K562 (cell line): Measurements from ENCODE around the gene KCNQ5. TPM values are rescaled to one million over a fixed set of nuclear protein-coding genes. Genes with fewer than 3 reads are reported as not detected.

Source experiments
- ATAC-seq: fragments of 200-7000 bp; cut with Tn5 transposase; 3 replicates; pipeline ENCODE4 v1.9.1; 2020; ENCODE audit warnings: moderate library complexity
- BruUV-seq: library from RNA; stranded (reverse); fragments of 400-500 nt; replicated peaks from 2 replicates; lab custom pipeline; 2021; lab: Mats Ljungman, UMichigan
- CTCF ChIA-PET: fragments of 300-600 bp; formaldehyde crosslinking; extraction: SDS; loops from one replicate; lab custom pipeline; 2021; ENCODE audit warnings: low intra/inter-chr PET ratio; lab: Yijun Ruan, JAX
- POLR2A ChIA-PET: fragments of 300-600, 350-650 bp; sonication (Branson Sonifier 250); formaldehyde crosslinking; extraction: SDS; loops from one replicate; lab custom pipeline; 2021; ENCODE audit warnings: antibody characterized with exemption, inconsistent platforms; lab: Yijun Ruan, JAX
- DNase-seq, 4 experiments: peaks; one replicate each; pipeline versions ENCODE4 v3.0.0 to v3.0.0-alpha.2; 2011 to 2018; ENCODE audit warnings: low spot score in 3 of 4, mixed read lengths in 3 of 4; ENCODE audit errors: extremely low read depth in 1 of 4
- FAIRE-seq: peaks from 2 replicates; lab custom pipeline; 2011; peaks lifted over from hg19 to GRCh38; lab: Jason Lieb, UNC
- H2AFZ ChIP-seq: 2 replicates; pipeline ENCODE4 v1.6.0; 2011; ENCODE audit warnings: low read depth, low read length, control low read depth, inconsistent platforms
- H3K27ac ChIP-seq: fragments of 200-600 bp; 3 replicates; pipeline ENCODE4 v1.8.0; 2011; ENCODE audit warnings: low read depth, mild to moderate bottlenecking, control low read depth, inconsistent platforms, low read length, moderate library complexity, mixed read lengths; ENCODE audit errors: extremely low read depth
- H3K27me3 ChIP-seq, 2 experiments: fragments of 300-600 bp in 1 of 2; 2 replicates in 1 of 2; 3 replicates in 1 of 2; pipeline versions ENCODE4 v1.6.0 to v1.8.0; 2011; ENCODE audit warnings: inconsistent platforms in 2 of 2, low read length in 2 of 2, mild to moderate bottlenecking in 1 of 2, mixed read lengths in 1 of 2, moderate library complexity in 1 of 2; ENCODE audit not compliant: control insufficient read depth in 2 of 2, insufficient read depth in 2 of 2
- H3K36me3 ChIP-seq: fragments of 300-600 bp; 3 replicates; pipeline ENCODE4 v1.8.0; 2011; ENCODE audit warnings: mild to moderate bottlenecking, low read length, inconsistent platforms; ENCODE audit not compliant: control insufficient read depth, insufficient read depth
- H3K4me1 ChIP-seq, 2 experiments: fragments of 200-600 bp in 1 of 2; replicated peaks in 1 of 2; 2 replicates in 1 of 2; 3 replicates in 1 of 2; pipeline versions ENCODE4 v1.5.1 to v1.8.0; 2011; ENCODE audit warnings: inconsistent platforms in 2 of 2, low read length in 2 of 2, mild to moderate bottlenecking in 1 of 2, mixed read lengths in 1 of 2, moderate library complexity in 1 of 2; ENCODE audit not compliant: control insufficient read depth in 2 of 2, insufficient read depth in 2 of 2
- H3K4me2 ChIP-seq: 2 replicates; pipeline ENCODE4 v1.6.1; 2011; ENCODE audit warnings: low read length, control low read depth, inconsistent platforms, mixed read lengths; ENCODE audit not compliant: insufficient read depth
- H3K4me3 ChIP-seq: fragments of 200-600 bp; sonication (generic), shearing (Covaris generic); 2 replicates; pipeline ENCODE4 v1.5.1; 2016; ENCODE audit warnings: control low read depth, inconsistent platforms
- H3K79me2 ChIP-seq: fragments of 200-600 bp; 3 replicates; pipeline ENCODE4 v1.8.0; 2011; ENCODE audit warnings: low read length, inconsistent platforms; ENCODE audit not compliant: control insufficient read depth, insufficient read depth
- H3K9ac ChIP-seq, 2 experiments: 2 replicates each; pipeline versions ENCODE4 v1.6.0 to v1.6.1; 2011; ENCODE audit warnings: low read depth in 2 of 2, low read length in 2 of 2, control low read depth in 1 of 2, inconsistent platforms in 1 of 2, mild to moderate bottlenecking in 1 of 2, mixed read lengths in 1 of 2; ENCODE audit not compliant: insufficient read depth in 1 of 2
- H3K9me1 ChIP-seq: one replicate; pipeline ENCODE4 v1.6.0; 2011; ENCODE audit warnings: inconsistent platforms, mild to moderate bottlenecking, low read length, moderate library complexity; ENCODE audit not compliant: control insufficient read depth, insufficient read depth
- H3K9me3 ChIP-seq: replicated peaks from 2 replicates; pipeline ENCODE4 v1.5.1; 2011; ENCODE audit warnings: low read depth, low read length, inconsistent platforms; ENCODE audit not compliant: control insufficient read depth, insufficient read depth
- H4K20me1 ChIP-seq: replicated peaks from 2 replicates; pipeline ENCODE4 v1.6.1; 2011; ENCODE audit warnings: low read length, inconsistent platforms, mixed read lengths; ENCODE audit not compliant: control insufficient read depth, insufficient read depth
- CREB1 ChIP-seq, 2 experiments: sonication (generic) in 1 of 2; formaldehyde crosslinking in 1 of 2; IDR thresholded peaks; 2 replicates each; pipeline versions ENCODE4 v1.6.1 to v1.8.0; 2012 to 2022; ENCODE audit warnings: inconsistent platforms in 1 of 2, mild to moderate bottlenecking in 1 of 2, missing genetic modification reagents in 1 of 2, moderate library complexity in 1 of 2
- ILK ChIP-seq: fragments of 450-650 bp; IDR thresholded peaks from 2 replicates; pipeline ENCODE4 v1.6.1; 2016; ENCODE audit warnings: missing genetic modification characterization, low read depth, mild to moderate bottlenecking, missing compliant biosample characterization, moderate library complexity, borderline replicate concordance
- KAT7 ChIP-seq: sonication (generic); formaldehyde crosslinking; IDR thresholded peaks from 2 replicates; pipeline ENCODE4 v1.8.0; 2022; ENCODE audit warnings: missing genetic modification reagents, mild to moderate bottlenecking, borderline replicate concordance
- POLR3A ChIP-seq: IDR thresholded peaks from 2 replicates; pipeline ENCODE4 v1.6.1; 2011; ENCODE audit warnings: borderline replicate concordance, mild to moderate bottlenecking, moderate library complexity; ENCODE audit not compliant: insufficient read length, insufficient read depth; ENCODE audit errors: extremely low read depth
- WGBS: fragments of 100-300 bp; shearing (Covaris generic); methylation state at CpG from one replicate; pipeline ENCODE4 v1.1.6; 2016; ENCODE audit warnings: low coverage, mixed read lengths; ENCODE audit not compliant: insufficient coverage; ENCODE audit errors: missing lambda C conversion rate; 5-methylcytosine and 5-hydroxymethylcytosine counted together
- in situ Hi-C: fragments of 300-500 bp; cut with MboI; formaldehyde crosslinking; loops from 4 replicates; pipeline ENCODE4 v1.15.0; 2018; ENCODE audit warnings: inconsistent platforms, mixed read lengths
- intact Hi-C: fragments of 100-400 bp; cut with micrococcal nuclease; formaldehyde crosslinking; loops from 2 replicates; pipeline ENCODE4 v1.14.2; 2022
- polyA plus RNA-seq, 8 experiments: library from polyadenylated mRNA; depleted of rRNA in 4 of 8; stranded (reverse) in 5 of 8; unstranded in 3 of 8; fragments of >200 nt; fragmentation: Nextera tagmentation in 2 of 8; fragmentation: Illumina TruSeq in 1 of 8; extraction: Ambion mirVana in 2 of 8; extraction: Trizol in 1 of 8; gene quantifications; 2 replicates each; pipeline versions ENCODE4 v1.2.1 to v1.2.3, GENCODE V29; 2011 to 2014; ENCODE audit warnings: inconsistent platforms in 1 of 8, missing spikeins in 1 of 8
- total RNA-seq, 7 experiments: library from RNA; depleted of rRNA in 6 of 7; stranded (reverse); fragments of >200 nt in 6 of 7; fragmentation: Illumina TruSeq in 2 of 7; extraction: Trizol in 2 of 7; gene quantifications; 2 replicates each; pipeline versions ENCODE4 v1.2.1 to v1.2.3, GENCODE V29; 2011 to 2021; ENCODE audit warnings: low replicate concordance in 1 of 7
- TF ChIP-seq, protein P1 (sequence below), 3 experiments: fragments of 200-800 bp in 1 of 3; fragments of 250-450 bp in 1 of 3; fragments of 450-650 bp in 1 of 3; sonication (Bioruptor Pico) in 1 of 3; sonication (Bioruptor generic) in 1 of 3; formaldehyde crosslinking in 1 of 3; IDR thresholded peaks; 2 replicates each; pipeline versions ENCODE4 v1.6.1 to v1.8.0; 2016 to 2022; ENCODE audit warnings: mild to moderate bottlenecking in 2 of 3, missing genetic modification characterization in 2 of 3, missing compliant biosample characterization in 1 of 3, moderate library complexity in 1 of 3
- TF ChIP-seq, protein P2 (sequence below): fragments of 450-650 bp; IDR thresholded peaks from 2 replicates; pipeline ENCODE4 v1.6.1; 2016; ENCODE audit warnings: mild to moderate bottlenecking, moderate library complexity

KCNQ5 gene
- total and polyA plus RNA-seq, 9 of the 15 experiments (the other 6 are each of a cell fraction or from before 2014, with no cell fraction given) = 0.31 to 5.9 (median 2.6) TPM

DNA sequence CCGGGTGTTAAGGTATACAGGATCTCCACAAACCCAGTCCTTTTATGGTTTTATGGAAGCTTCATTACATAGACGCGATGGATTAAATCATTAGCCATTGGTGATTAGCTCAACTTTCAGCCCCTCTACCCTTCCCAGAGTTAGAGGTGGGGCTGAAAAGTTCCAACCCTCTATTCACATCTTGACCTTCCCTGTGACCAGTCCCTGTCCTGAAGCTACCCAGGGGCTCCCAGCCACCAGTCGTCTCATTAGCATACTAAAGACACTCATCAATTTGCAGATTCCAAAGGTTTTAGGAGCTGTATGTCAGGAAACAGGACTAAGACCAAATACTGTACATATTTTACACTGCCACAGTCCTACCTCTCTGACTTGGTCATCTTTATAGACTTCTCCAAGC is 582.4 kb downstream of the KCNQ5 start:
- CTCF ChIA-PET = no interaction called here
- Histone ChIP-seq H3K79me2 (no peaks in the 10 kb centered on the region), H4K20me1 (no peaks in the 10 kb centered on the region), H3K4me1 (peaks cover 0 to 4% of the 10 kb centered on the region in 2 experiments; a peak in 1 of 5 replicates), H3K27me3 (peaks cover 7 to 11% of the 10 kb centered on the region in 2 experiments; a peak in 2 of 5 replicates), H3K4me3 (no peak overlapping the region), H2AFZ (no peak overlapping the region), H3K9me3 (no peaks in the 10 kb centered on the region), H3K27ac (no peak overlapping the region), H3K36me3 (no peaks in the 10 kb centered on the region), H3K4me2 (no peak overlapping the region), H3K9ac (no peak overlapping the region), H3K9me1 (no peaks in the 10 kb centered on the region)
- no TSS peak for BruUV-seq
- ATAC-seq (no peak), DNase-seq (no peak), FAIRE-seq (no peak)
- in situ Hi-C loops (no loop called here), intact Hi-C loops (no loop called here)
- WGBS = 13% methylated on average over 4 of the region's 4 CpGs
- POLR2A ChIA-PET = no interaction called here
- TF ChIP-seq CREB1 (IDR thresholded peaks at IDR 0.05) (no peak), CREB1 (CRISPR knock-in tag; IDR thresholded peaks at IDR 0.05) (no peak), ILK (tag) (no peak), KAT7 (CRISPR knock-in tag) (no peak), POLR3A (no peak)
- TF ChIP-seq, protein P1, sequence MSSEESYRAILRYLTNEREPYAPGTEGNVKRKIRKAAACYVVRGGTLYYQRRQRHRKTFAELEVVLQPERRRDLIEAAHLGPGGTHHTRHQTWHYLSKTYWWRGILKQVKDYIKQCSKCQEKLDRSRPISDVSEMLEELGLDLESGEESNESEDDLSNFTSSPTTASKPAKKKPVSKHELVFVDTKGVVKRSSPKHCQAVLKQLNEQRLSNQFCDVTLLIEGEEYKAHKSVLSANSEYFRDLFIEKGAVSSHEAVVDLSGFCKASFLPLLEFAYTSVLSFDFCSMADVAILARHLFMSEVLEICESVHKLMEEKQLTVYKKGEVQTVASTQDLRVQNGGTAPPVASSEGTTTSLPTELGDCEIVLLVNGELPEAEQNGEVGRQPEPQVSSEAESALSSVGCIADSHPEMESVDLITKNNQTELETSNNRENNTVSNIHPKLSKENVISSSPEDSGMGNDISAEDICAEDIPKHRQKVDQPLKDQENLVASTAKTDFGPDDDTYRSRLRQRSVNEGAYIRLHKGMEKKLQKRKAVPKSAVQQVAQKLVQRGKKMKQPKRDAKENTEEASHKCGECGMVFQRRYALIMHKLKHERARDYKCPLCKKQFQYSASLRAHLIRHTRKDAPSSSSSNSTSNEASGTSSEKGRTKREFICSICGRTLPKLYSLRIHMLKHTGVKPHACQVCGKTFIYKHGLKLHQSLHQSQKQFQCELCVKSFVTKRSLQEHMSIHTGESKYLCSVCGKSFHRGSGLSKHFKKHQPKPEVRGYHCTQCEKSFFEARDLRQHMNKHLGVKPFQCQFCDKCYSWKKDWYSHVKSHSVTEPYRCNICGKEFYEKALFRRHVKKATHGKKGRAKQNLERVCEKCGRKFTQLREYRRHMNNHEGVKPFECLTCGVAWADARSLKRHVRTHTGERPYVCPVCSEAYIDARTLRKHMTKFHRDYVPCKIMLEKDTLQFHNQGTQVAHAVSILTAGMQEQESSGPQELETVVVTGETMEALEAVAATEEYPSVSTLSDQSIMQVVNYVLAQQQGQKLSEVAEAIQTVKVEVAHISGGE (CRISPR knock-in tag; IDR thresholded peaks at IDR 0.05) = no peak
- TF ChIP-seq, protein P2, sequence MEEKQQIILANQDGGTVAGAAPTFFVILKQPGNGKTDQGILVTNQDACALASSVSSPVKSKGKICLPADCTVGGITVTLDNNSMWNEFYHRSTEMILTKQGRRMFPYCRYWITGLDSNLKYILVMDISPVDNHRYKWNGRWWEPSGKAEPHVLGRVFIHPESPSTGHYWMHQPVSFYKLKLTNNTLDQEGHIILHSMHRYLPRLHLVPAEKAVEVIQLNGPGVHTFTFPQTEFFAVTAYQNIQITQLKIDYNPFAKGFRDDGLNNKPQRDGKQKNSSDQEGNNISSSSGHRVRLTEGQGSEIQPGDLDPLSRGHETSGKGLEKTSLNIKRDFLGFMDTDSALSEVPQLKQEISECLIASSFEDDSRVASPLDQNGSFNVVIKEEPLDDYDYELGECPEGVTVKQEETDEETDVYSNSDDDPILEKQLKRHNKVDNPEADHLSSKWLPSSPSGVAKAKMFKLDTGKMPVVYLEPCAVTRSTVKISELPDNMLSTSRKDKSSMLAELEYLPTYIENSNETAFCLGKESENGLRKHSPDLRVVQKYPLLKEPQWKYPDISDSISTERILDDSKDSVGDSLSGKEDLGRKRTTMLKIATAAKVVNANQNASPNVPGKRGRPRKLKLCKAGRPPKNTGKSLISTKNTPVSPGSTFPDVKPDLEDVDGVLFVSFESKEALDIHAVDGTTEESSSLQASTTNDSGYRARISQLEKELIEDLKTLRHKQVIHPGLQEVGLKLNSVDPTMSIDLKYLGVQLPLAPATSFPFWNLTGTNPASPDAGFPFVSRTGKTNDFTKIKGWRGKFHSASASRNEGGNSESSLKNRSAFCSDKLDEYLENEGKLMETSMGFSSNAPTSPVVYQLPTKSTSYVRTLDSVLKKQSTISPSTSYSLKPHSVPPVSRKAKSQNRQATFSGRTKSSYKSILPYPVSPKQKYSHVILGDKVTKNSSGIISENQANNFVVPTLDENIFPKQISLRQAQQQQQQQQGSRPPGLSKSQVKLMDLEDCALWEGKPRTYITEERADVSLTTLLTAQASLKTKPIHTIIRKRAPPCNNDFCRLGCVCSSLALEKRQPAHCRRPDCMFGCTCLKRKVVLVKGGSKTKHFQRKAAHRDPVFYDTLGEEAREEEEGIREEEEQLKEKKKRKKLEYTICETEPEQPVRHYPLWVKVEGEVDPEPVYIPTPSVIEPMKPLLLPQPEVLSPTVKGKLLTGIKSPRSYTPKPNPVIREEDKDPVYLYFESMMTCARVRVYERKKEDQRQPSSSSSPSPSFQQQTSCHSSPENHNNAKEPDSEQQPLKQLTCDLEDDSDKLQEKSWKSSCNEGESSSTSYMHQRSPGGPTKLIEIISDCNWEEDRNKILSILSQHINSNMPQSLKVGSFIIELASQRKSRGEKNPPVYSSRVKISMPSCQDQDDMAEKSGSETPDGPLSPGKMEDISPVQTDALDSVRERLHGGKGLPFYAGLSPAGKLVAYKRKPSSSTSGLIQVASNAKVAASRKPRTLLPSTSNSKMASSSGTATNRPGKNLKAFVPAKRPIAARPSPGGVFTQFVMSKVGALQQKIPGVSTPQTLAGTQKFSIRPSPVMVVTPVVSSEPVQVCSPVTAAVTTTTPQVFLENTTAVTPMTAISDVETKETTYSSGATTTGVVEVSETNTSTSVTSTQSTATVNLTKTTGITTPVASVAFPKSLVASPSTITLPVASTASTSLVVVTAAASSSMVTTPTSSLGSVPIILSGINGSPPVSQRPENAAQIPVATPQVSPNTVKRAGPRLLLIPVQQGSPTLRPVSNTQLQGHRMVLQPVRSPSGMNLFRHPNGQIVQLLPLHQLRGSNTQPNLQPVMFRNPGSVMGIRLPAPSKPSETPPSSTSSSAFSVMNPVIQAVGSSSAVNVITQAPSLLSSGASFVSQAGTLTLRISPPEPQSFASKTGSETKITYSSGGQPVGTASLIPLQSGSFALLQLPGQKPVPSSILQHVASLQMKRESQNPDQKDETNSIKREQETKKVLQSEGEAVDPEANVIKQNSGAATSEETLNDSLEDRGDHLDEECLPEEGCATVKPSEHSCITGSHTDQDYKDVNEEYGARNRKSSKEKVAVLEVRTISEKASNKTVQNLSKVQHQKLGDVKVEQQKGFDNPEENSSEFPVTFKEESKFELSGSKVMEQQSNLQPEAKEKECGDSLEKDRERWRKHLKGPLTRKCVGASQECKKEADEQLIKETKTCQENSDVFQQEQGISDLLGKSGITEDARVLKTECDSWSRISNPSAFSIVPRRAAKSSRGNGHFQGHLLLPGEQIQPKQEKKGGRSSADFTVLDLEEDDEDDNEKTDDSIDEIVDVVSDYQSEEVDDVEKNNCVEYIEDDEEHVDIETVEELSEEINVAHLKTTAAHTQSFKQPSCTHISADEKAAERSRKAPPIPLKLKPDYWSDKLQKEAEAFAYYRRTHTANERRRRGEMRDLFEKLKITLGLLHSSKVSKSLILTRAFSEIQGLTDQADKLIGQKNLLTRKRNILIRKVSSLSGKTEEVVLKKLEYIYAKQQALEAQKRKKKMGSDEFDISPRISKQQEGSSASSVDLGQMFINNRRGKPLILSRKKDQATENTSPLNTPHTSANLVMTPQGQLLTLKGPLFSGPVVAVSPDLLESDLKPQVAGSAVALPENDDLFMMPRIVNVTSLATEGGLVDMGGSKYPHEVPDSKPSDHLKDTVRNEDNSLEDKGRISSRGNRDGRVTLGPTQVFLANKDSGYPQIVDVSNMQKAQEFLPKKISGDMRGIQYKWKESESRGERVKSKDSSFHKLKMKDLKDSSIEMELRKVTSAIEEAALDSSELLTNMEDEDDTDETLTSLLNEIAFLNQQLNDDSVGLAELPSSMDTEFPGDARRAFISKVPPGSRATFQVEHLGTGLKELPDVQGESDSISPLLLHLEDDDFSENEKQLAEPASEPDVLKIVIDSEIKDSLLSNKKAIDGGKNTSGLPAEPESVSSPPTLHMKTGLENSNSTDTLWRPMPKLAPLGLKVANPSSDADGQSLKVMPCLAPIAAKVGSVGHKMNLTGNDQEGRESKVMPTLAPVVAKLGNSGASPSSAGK = no peak
